GM19455 (cell line): Measurements from ENCODE around the gene TUFT1.
"Not testable (repeated sequence)": the region's sequence is repeated elsewhere in the genome, so short reads cannot be mapped to it uniquely, and the experiment has no call there.

Experiments
- ATAC-seq: cut with Tn5 transposase; IDR thresholded peaks from one replicate; pipeline ENCODE4 v1.9.1; 2021; ENCODE audit not compliant: unreplicated experiment

Gene TUFT1

GRCh38 chr1:151578941-151579340 is 38.8 kb downstream of the TUFT1 start:
- no peak for ATAC-seq

GRCh38 chr1:151579436-151580225 is 39.5 kb downstream of the TUFT1 start:
- ATAC-seq, result no peak

- ATAC-seq, result no peak
These were observed 41.3 kb downstream of the TUFT1 start for GRCh38 chr1:151581451-151581850.

- no peak for ATAC-seq
These were observed 41.8 kb downstream of the TUFT1 start for GRCh38 chr1:151581921-151582320.

- no peak for ATAC-seq
These were observed 43.7 kb downstream of the TUFT1 start for GRCh38 chr1:151583796-151584195.

- no peak for ATAC-seq
These were observed 44.2 kb downstream of the TUFT1 start for GRCh38 chr1:151584278-151584677.

- no peak for ATAC-seq
These were observed 44.7 kb downstream of the TUFT1 start for GRCh38 chr1:151584780-151585179.

GRCh38 chr1:151585622-151586021 is 45.5 kb downstream of the TUFT1 start:
- ATAC-seq, result no peak

GRCh38 chr1:151590961-151591360 is 50.9 kb downstream of the TUFT1 start:
- ATAC-seq, result no peak

- no peak for ATAC-seq
These were observed 53.6 kb downstream of the TUFT1 start for GRCh38 chr1:151593730-151594129.

GRCh38 chr1:151594143-151594625 is 54.1 kb downstream of the TUFT1 start:
- peak; percentile 63 for ATAC-seq

GRCh38 chr1:151596166-151596953 is 56.3 kb downstream of the TUFT1 start:
- no peak for ATAC-seq

- not testable (repeated sequence) for ATAC-seq
These were observed 62.4 kb downstream of the TUFT1 start for GRCh38 chr1:151602550-151602949.

- no peak for ATAC-seq
These were observed 64.2 kb downstream of the TUFT1 start for GRCh38 chr1:151604291-151604690.

- no peak for ATAC-seq
These were observed 66.3 kb downstream of the TUFT1 start for GRCh38 chr1:151606384-151606783.

GRCh38 chr1:151606857-151607256 is 66.7 kb downstream of the TUFT1 start:
- ATAC-seq, result no peak

- no peak for ATAC-seq
These were observed 70.0 kb downstream of the TUFT1 start for GRCh38 chr1:151610142-151610541.

- no peak for ATAC-seq
These were observed 71.2 kb downstream of the TUFT1 start for GRCh38 chr1:151611288-151611790.

GRCh38 chr1:151611832-151612500 is 71.9 kb downstream of the TUFT1 start, which contains the start of gene SNX27:
Gene SNX27 (plus strand): TSS chr1:151612050. CDS start chr1:151612202, 152 bp downstream.
- peak; percentile 94 for ATAC-seq

- ATAC-seq, result no peak
These were observed 72.6 kb downstream of the TUFT1 start for GRCh38 chr1:151612501-151613281.
